Muscle layer of duodenum (tissue), 2 donors: ENCODE results near the gene GRM7.

Experiments used
- H3K27ac ChIP-seq: one replicate; pipeline ENCODE4 v1.7.0; 2013; ENCODE audit warnings: mild to moderate bottlenecking, low read length
- H3K27me3 ChIP-seq: one replicate; pipeline ENCODE4 v1.7.0; 2013; ENCODE audit warnings: low read depth, mild to moderate bottlenecking, control low read depth, low read length
- H3K36me3 ChIP-seq, 2 donors: one replicate each; pipeline ENCODE4 v1.7.0; 2013; ENCODE audit warnings: low read length in 2 of 2, control low read depth in 1 of 2, mild to moderate bottlenecking in 1 of 2; ENCODE audit not compliant: insufficient read depth in 2 of 2, control insufficient read depth in 1 of 2
- H3K4me1 ChIP-seq, 2 donors: one replicate each; pipeline ENCODE4 v1.7.0; 2013; ENCODE audit warnings: low read length in 2 of 2, mild to moderate bottlenecking in 2 of 2, control low read depth in 1 of 2, moderate library complexity in 1 of 2; ENCODE audit not compliant: insufficient read depth in 2 of 2, control insufficient read depth in 1 of 2
- H3K4me3 ChIP-seq, 2 donors: one replicate each; pipeline ENCODE4 v1.7.0; 2013; ENCODE audit warnings: low read length in 2 of 2, low read depth in 1 of 2, mild to moderate bottlenecking in 1 of 2
- H3K9me3 ChIP-seq, 2 donors: one replicate each; pipeline ENCODE4 v1.7.0; 2013; ENCODE audit warnings: low read length in 2 of 2, control low read depth in 1 of 2, mild to moderate bottlenecking in 1 of 2; ENCODE audit not compliant: control insufficient read depth in 1 of 2
- donor health status: healthy.

Gene GRM7

DNA sequence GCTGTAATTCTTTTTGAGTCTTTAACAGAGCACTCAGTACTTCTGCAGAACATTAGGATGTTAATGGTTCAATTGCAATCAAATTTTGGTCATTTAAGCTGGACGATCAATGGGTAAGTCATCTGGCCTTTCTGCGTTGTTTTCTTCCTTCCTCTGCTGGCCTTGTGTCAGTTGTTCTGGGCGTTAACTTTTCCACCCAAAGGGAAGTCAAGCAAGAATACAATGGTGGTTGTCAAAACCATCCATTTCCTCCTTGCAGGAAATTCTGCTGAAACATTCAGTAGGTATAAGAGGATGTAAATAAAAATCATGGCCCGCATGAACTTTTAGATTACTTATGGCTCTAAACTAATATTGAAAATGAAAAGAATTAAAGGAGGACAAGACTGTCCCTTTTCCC lies 584.0 kb downstream of the GRM7 start:
- no peaks in the 10 kb centered on the region for H3K27me3 ChIP-seq
- no peak overlapping the region for H3K27ac ChIP-seq

DNA sequence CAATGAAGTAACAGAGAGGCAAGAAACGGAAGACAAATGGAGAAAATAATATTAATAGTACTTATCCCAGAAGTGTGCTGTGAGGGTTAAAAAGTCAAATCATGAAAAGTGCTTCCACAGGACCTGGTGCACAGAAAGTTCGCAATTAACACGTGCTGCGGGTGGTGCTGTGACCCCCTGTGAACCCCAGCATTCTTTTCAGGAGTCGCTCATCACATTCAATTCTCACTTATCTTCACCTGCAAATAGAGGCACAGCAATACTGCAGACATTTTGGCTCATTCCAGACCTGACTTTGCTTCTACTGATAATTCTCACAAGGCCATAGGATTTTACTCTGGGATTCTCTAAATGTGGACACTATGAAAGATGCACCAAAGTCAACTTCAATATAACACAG lies 584.4 kb downstream of the GRM7 start:
- Histone ChIP-seq H3K27ac (no peak overlapping the region), H3K4me1 (no peaks in the 10 kb centered on the region), H3K27me3 (no peaks in the 10 kb centered on the region), H3K36me3 (no peaks in the 10 kb centered on the region), H3K9me3 (no peaks in the 10 kb centered on the region), H3K4me3 (no peak overlapping the region)

More for the DNA sequence above, 584.0 kb downstream of the GRM7 start:
- Histone ChIP-seq H3K36me3 (no peaks in the 10 kb centered on the region), H3K9me3 (no peaks in the 10 kb centered on the region), H3K4me3 (no peak overlapping the region), H3K4me1 (no peaks in the 10 kb centered on the region)

DNA sequence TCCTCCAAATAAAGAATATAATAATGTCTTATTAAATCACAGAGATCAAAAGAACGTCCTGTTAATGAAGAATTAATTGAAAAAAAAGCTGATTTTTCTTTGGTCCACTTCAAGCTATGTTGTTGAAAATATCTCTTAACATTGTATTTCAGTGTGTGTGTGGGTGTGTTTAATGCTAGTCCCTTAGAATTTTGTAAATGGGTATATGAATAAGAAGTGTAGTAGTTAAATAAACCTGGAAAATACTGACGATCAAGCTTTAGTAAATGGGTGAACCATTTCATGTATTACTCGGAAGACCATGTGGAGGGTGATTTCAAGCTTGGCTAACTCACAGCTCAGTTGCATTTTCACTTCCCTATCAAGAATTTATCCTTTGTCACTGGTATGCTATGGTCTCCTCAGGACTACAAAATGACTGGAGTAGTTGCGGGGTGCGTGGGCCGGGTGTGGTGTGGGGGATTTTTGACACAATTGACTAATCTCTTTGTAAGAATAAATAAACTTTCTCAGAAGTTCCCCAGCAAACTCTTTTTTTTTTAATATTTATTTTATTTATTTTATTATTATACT lies 586.4 kb downstream of the GRM7 start:
- no peak overlapping the region for H3K4me3 ChIP-seq
- no peak overlapping the region for H3K27ac ChIP-seq
- no peaks in the 10 kb centered on the region for H3K36me3 ChIP-seq
- H3K9me3 ChIP-seq, result no peaks in the 10 kb centered on the region
- no peaks in the 10 kb centered on the region for H3K27me3 ChIP-seq
- no peaks in the 10 kb centered on the region for H3K4me1 ChIP-seq

DNA sequence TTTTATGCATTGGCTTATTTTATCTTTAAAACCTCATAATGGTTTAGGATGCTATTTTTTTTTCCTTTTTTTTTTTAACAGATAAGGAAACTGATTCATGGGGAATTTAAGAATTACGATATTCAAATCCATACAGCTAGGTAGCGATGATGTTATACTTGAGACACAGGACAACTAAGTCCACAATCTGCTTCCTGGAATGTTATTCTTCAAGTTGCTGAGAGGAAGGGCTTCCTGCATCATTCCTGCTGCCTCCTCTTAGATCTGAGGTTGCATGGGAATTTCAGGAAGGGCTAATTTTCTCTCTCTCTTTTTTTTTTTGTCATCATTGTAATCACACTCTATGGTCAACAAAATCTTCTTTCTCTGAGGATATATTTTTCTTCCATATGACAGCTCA lies 595.5 kb downstream of the GRM7 start:
- H3K4me1 ChIP-seq, result no peaks in the 10 kb centered on the region
- H3K4me3 ChIP-seq, result no peak overlapping the region
- no peaks in the 10 kb centered on the region for H3K36me3 ChIP-seq

DNA sequence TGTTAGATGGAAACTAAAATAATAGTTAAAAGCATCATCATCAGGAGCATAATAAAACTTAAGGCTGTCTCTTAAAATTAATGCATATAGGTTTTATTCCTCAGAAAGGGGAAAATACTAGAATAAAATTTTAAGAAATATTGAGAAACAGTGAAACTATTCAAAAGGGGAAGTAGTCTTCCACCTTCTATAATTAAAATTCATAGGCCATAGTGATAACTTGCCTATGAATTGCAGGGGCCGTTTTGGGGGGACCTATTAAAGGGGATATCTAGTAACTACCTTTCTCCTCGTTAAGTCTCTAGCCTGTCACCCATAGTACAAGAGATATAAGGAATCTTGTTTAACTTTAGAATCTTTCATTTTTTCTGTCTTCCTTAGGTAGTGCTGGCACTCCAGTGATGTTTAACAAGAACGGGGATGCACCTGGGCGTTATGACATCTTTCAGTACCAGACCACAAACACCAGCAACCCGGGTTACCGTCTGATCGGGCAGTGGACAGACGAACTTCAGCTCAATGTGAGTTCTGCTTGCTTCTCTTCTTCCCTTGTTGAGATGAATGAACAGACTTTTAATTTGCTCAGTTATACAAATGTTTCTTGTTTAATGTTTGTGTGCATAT lies 600.4 kb downstream of the GRM7 start:
- Histone ChIP-seq H3K36me3 (no peaks in the 10 kb centered on the region), H3K27ac (no peak overlapping the region), H3K4me3 (no peak overlapping the region), H3K4me1 (no peaks in the 10 kb centered on the region), H3K9me3 (no peaks in the 10 kb centered on the region), H3K27me3 (no peaks in the 10 kb centered on the region)

More for the DNA sequence above, 595.5 kb downstream of the GRM7 start:
- Histone ChIP-seq H3K9me3 (no peaks in the 10 kb centered on the region), H3K27ac (no peak overlapping the region), H3K27me3 (no peaks in the 10 kb centered on the region)

DNA sequence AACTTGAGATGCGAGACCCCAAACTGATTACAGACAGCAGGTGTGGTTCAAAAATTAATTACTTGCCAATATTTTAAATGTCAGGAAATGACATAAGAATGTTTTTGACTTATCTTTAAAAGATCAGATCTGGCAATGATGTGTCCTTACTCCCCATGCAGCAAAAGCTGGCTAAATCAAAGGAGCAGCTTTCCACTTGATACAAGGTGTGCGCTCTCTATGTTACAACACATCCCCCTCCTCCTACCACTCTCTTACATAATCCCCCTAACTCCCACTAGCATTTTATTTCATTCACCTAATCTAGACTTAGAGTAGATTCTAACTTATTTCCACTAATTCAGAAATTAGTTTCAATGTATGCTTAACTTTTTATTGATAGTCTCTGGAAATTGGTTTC lies 609.0 kb downstream of the GRM7 start:
- Histone ChIP-seq H3K4me3 (no peak overlapping the region), H3K27ac (no peak overlapping the region), H3K4me1 (no peaks in the 10 kb centered on the region), H3K27me3 (no peaks in the 10 kb centered on the region), H3K36me3 (no peaks in the 10 kb centered on the region), H3K9me3 (no peaks in the 10 kb centered on the region)

DNA sequence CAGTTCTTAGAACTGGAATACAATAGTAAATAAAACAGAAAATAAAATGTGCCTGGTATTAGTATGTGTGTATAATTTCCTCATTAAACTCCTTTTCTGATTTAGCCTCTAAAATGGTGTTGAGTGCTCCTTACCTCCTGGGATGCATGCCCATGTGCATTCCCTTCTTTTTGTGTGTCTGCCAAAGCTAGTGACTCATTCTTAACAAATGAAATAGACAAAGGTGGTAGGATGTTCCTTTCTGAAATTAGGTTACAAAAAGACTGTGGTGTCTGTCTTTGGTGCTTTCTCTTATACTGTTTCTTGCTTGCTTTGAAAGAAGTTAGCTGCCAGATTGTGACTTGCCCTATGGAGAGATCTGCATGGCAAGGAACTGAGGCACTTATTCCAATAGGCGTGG lies 623.7 kb downstream of the GRM7 start:
- Histone ChIP-seq H3K9me3 (no peaks in the 10 kb centered on the region), H3K27ac (no peak overlapping the region), H3K4me3 (no peak overlapping the region), H3K27me3 (no peaks in the 10 kb centered on the region), H3K36me3 (no peaks in the 10 kb centered on the region), H3K4me1 (no peaks in the 10 kb centered on the region)

DNA sequence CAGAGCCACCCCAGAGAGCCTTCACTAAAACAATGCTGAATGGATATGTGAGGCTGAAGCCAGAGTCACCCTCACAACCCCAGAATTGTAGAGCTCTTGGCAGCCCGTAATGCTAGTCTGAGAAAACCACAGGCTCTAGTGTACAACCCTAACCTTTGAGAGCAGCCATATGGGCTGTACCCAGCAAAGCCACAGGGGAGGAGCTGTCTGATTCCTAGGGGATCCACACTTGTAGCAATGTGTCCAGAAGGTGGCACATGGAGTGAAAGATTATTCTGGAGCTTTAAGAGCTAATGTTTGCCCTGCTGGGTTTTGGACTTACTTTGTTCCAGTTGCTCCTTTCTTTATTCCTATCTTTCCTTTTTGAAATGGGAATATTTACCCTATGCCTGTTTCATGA lies 626.8 kb downstream of the GRM7 start:
- no peak overlapping the region for H3K4me3 ChIP-seq
- H3K9me3 ChIP-seq, result no peaks in the 10 kb centered on the region
- H3K27me3 ChIP-seq, result no peaks in the 10 kb centered on the region
- no peaks in the 10 kb centered on the region for H3K36me3 ChIP-seq
- no peaks in the 10 kb centered on the region for H3K4me1 ChIP-seq
- no peak overlapping the region for H3K27ac ChIP-seq

DNA sequence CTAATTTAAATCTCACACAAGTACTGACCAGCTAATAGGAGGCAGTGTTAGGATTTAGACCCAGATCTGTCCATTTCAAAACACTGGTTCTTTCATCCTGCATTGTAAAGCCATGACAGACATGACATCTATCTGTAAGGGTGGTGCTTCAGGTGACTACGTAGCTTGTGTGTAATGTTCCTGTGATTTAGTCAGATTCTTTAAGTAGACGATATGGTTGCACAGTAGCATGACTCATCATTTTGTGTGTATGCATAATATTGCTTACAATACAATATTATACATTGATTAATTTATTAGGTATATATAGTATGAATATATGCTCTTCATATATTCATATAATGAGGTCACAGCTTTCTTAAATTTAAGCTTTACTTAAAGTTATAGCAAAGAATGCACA lies 628.5 kb downstream of the GRM7 start:
- Histone ChIP-seq H3K27ac (no peak overlapping the region), H3K9me3 (peaks cover 0 to 3% of the 10 kb centered on the region in 2 donors), H3K4me3 (no peak overlapping the region), H3K27me3 (no peaks in the 10 kb centered on the region), H3K4me1 (no peaks in the 10 kb centered on the region), H3K36me3 (no peaks in the 10 kb centered on the region)

DNA sequence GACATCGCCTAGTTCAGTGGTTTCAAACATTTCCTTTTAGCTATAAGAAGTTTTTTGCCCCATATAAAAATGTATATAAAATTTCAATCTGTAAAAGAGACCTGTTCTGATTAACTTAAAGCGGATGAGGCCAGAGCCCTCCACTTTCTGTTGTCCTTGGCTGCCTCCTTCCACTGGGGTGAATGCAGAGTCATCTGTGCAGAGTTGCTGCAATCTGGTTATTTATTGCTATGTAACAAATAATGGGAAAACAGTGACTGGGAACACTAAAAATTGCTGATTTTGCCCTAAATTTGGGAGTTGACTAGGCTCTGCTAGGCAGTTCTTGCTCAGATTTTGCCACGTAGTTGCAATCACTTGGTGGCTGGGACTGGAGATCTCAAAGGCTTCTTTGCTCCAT lies 637.8 kb downstream of the GRM7 start:
- Histone ChIP-seq H3K9me3 (peaks cover 3 to 6% of the 10 kb centered on the region in 2 donors), H3K4me1 (no peaks in the 10 kb centered on the region), H3K36me3 (no peaks in the 10 kb centered on the region), H3K27me3 (no peaks in the 10 kb centered on the region), H3K27ac (no peak overlapping the region), H3K4me3 (no peak overlapping the region)

DNA sequence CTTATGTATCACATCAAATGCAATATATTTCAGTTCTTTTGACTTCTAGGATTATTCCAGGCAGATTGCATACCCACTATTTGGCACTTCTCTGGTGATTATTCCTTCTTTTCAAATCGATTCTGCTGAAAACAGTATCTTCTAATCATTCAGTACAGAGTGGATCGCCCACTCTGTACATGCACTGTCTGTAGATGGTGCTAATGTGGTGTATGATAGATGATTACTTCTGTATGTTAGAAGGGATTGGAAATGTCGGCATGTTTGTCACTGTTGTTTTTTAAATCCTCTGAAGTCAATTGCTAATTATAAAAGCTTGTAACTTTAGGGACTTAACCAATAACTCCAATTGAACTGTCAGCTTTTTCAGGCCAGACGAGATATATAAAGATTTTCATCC lies 642.5 kb downstream of the GRM7 start:
- no peaks in the 10 kb centered on the region for H3K4me1 ChIP-seq
- H3K27ac ChIP-seq, result no peak overlapping the region
- no peaks in the 10 kb centered on the region for H3K27me3 ChIP-seq
- H3K4me3 ChIP-seq, result no peak overlapping the region
- no peaks in the 10 kb centered on the region for H3K9me3 ChIP-seq
- no peaks in the 10 kb centered on the region for H3K36me3 ChIP-seq
